ENCODE data around the gene SRBD1. TPM values are rescaled to one million over a fixed set of nuclear protein-coding genes. Genes with fewer than 3 reads are reported as not detected.
"Not testable (repeated sequence)": the region's sequence is repeated elsewhere in the genome, so short reads cannot be mapped to it uniquely, and the experiment has no call there.

The SRBD1 gene
- total RNA-seq, 1 donor from 2014 or later: 19.3 TPM

DNA sequence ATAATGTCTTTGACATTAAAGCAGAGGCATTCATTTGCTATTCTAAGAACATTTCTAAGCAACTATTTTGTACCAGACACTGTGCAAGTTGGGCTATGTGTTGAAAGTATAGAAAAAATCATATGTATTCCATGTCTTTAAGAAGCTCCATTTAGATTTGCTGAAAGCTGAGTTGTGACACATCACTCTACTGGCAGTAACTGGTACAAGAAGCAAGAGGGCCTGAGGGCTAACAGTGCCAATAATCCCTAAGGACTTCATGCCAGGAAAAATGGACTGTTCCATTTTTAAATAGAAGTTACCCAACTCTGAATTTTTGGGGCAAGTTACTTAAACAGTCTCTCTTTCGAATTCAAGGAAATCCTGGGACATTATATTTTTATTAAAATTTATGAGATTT lies 178.7 kb downstream of the SRBD1 start:
- Mint-ChIP-seq H3K27ac (no peak overlapping the region), H3K27me3 (no peaks in the 10 kb centered on the region), H3K9me3 (peaks cover 8% of the 10 kb centered on the region), H3K4me3 (no peak overlapping the region), H3K36me3 (peaks cover 21% of the 10 kb centered on the region), H3K4me1 (ENCODE audit: unreplicated experiment) (no peaks in the 10 kb centered on the region)
- no peak for TF ChIP-seq CTCF (conservative IDR thresholded peaks at IDR 0.05)
- no peak for DNase-seq (ENCODE audit: extremely low spot score, unreplicated experiment)

- not testable (repeated sequence) for H3K4me3 Mint-ChIP-seq; H3K9me3 Mint-ChIP-seq; H3K4me1 Mint-ChIP-seq (ENCODE audit: unreplicated experiment); H3K27ac Mint-ChIP-seq; H3K27me3 Mint-ChIP-seq; DNase-seq (ENCODE audit: extremely low spot score, unreplicated experiment); H3K36me3 Mint-ChIP-seq
Measured at GRCh38 chr2:45426025-45426424, 185.0 kb downstream of the SRBD1 start.

GRCh38 chr2:45422921-45423320 lies 188.1 kb downstream of the SRBD1 start:
- Mint-ChIP-seq H3K27me3 (no peaks in the 10 kb centered on the region), H3K36me3 (peaks cover 5% of the 10 kb centered on the region), H3K27ac (no peak overlapping the region)

DNA sequence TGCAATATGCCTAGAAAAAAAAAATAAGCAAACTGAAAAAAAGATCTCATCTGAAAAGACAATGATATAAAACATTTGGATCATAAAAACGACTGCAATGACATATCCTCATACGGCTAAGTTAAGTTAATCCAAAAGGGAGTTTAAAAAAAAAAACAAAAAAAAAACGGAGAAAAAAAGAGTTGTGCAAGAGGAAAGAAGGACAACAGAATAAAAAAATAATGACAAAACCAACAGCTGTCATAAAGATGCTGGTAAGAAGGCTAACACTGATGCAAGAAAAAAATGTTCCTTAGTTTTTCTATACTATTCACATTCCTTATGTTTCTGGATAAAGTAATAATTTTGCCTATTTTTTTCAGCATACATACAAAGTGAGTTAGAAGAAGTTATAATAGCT lies 192.5 kb downstream of the SRBD1 start:
- Mint-ChIP-seq H3K9me3 (no peaks in the 10 kb centered on the region), H3K4me3 (no peak overlapping the region), H3K27ac (no peak overlapping the region), H3K36me3 (peaks cover 11% of the 10 kb centered on the region), H3K4me1 (ENCODE audit: unreplicated experiment) (no peaks in the 10 kb centered on the region), H3K27me3 (no peaks in the 10 kb centered on the region)
- TF ChIP-seq CTCF (conservative IDR thresholded peaks at IDR 0.05): no peak
- DNase-seq (ENCODE audit: extremely low spot score, unreplicated experiment): no peak

More at GRCh38 chr2:45422921-45423320, 188.1 kb downstream of the SRBD1 start:
- Mint-ChIP-seq H3K9me3 (no peaks in the 10 kb centered on the region), H3K4me1 (ENCODE audit: unreplicated experiment) (no peaks in the 10 kb centered on the region), H3K4me3 (no peak overlapping the region)
- no peak for DNase-seq (ENCODE audit: extremely low spot score, unreplicated experiment)
- no peak for TF ChIP-seq CTCF (conservative IDR thresholded peaks at IDR 0.05)

- Mint-ChIP-seq H3K27ac (no peak overlapping the region), H3K4me3 (no peak overlapping the region), H3K27me3 (no peaks in the 10 kb centered on the region), H3K4me1 (ENCODE audit: unreplicated experiment) (no peaks in the 10 kb centered on the region), H3K9me3 (no peaks in the 10 kb centered on the region), H3K36me3 (peaks cover 16% of the 10 kb centered on the region)
- no peak for DNase-seq (ENCODE audit: extremely low spot score, unreplicated experiment)
- TF ChIP-seq CTCF (conservative IDR thresholded peaks at IDR 0.05): no peak
Measured at GRCh38 chr2:45415534-45416123, 195.4 kb downstream of the SRBD1 start.

DNA sequence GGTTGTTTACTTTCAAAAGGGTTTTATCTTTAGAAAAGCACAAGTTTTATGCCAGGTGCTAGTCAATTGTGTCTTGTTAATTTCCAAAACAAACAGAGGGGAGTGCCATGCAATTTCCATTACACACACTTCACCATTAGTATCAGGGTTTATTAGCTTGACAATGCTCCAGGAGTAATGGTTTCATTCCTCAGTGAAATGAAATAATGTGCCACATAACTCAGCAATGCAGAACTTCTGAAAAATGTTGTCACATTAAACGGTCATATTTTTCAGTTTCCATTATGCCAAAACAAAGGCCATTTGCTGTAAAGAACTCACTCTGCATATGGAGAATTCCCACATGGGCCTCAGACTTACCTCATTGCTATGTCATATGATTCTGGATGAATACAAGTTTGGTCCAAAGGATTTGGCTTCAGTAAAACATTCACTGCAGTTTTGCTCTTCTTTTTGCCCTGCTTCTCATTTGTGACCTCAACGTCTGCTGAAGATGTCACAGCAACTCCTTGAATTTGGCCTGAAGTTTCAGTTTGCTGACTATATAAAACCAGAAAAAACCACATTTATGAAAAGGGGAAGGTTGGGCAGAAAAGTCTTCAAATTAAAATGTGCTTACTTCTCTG lies 198.2 kb downstream of the SRBD1 start:
- no peaks in the 10 kb centered on the region for H3K9me3 Mint-ChIP-seq
- no peak for TF ChIP-seq CTCF (conservative IDR thresholded peaks at IDR 0.05)
- H3K27me3 Mint-ChIP-seq: no peaks in the 10 kb centered on the region
- H3K4me3 Mint-ChIP-seq: no peak overlapping the region
- DNase-seq (ENCODE audit: extremely low spot score, unreplicated experiment): no peak
- H3K27ac Mint-ChIP-seq: no peak overlapping the region
- peaks cover 15% of the 10 kb centered on the region for H3K36me3 Mint-ChIP-seq
- no peaks in the 10 kb centered on the region for H3K4me1 Mint-ChIP-seq (ENCODE audit: unreplicated experiment)
